NCI-H1436 (cell line): ENCODE measurements around the gene ASB6.
"Not testable (repeated sequence)": the region's sequence is repeated elsewhere in the genome, so short reads cannot be mapped to it uniquely, and the experiment has no call there.

Source experiments
- DNase-seq: peaks from one replicate; lab custom pipeline; 2025; lab: John Stamatoyannopoulos, UW

The ASB6 gene

DNA sequence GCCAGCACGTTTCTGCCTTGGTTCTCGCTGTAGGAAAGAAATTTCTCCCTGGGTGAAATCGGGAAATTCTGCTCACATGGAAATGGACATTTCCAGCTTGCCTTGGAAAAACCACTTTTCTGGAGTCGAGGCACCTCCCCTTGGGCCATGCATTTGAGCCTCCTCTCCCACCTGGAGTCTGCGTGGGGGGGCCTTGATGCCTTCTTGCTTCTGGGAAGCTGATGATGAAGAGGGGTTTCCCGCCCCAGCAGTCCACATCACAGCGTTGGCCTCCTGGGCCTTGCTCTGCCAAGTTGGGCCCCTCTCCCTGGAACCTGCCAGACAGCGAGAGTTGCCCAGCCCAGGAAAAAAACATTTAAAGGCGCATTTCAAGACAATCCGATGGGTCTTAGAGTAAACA, 1.8 kb upstream of the ASB6 start:
- DNase-seq = no peak

DNA sequence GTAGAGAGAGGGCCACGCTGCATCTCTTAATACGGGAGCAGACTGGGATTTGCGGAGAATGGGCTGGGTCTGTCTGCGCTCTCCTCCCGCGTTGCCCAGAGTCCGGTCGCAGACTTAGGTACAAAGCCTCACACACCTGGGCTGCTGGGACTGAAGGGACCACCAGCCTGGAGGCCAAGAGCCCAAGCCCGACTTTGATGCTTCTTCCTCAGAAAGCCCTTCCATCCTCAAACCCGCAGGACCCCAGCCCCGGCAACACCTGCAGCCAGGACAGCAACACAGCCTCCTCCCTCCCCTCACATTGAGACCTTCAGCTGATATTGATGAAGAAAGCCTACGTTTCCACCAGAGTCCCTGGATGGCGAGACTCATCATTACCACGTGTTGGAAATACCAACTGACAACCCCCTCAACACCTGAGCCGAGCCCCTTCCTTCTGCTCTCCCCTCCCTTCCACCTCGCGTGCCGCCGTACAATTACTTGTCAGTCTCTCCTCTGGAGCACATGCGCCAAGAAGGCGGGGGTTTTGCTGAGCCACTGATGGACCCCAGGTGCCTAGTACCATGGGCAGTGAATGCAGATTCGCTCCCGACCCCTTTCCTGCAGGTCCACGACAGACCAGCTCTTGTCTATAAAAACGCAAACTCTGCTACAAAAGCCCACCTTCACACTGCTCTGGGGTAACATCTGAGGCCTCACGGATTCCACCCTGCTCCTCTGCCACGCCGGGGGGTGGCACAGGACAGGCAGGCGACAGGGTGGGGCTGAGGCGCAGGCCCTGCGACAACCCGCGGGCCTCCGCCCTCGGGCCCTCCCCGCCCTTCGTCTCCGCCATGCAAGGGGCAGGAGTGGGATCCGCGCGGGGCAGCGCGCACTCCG, 841 bp downstream of the ASB6 start:
- no peak for DNase-seq

DNA sequence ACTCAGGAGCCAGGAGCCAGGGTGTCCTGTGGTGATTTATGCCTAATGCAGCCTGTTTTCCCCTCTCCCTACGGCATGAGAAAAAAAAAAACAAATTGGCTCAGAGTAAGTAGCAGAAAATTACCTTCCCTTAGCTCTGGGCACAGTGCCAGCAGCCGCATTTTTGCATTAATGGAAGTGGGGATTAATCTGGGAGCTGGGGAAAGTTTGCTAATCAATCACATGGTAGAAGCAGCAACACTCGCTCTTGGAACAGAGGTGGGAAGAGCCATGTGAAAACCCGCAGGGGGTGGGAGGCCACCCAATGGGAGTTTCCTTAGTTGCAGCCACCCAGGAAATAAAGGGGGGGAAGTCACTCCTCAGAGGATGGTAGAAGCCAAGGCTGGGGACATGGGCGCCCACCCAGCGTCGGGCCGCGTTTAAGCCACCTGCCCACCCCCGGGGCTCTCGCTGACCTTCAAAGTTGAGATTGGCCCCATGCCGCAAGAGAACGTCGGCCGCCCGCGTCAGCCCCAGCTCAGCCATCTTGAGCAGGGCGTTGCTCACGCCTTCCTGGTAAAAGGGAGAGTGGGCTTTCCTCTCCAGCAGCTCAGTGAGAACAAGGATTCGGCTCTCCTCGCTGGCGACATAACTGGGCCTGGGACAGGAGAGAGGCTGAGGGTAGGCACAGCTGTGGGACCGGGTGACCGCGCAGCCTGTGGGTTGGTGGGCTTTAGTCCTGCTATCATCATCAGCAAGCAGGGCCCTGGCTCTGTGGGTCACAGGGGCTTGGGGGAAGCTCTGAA, 1.7 kb downstream of the ASB6 start:
- DNase-seq = peak; percentile 20

DNA sequence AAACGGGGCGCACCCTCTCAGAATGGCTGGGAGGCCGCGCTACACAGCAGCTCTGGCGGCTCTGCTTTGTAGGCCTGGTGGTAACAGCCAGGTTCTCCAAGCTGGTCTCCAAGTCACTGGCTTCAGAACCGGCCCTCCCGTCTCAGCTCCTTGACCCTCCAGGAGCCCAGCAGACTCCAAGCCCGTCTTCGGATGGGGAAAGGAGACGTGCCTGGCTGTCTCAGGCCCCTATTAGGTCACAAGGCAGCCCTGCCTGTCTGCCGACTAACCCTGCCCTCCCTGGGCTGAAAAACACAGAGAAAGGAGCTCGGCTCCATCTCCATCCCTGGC, 2.2 kb downstream of the ASB6 start:
- no peak for DNase-seq

DNA sequence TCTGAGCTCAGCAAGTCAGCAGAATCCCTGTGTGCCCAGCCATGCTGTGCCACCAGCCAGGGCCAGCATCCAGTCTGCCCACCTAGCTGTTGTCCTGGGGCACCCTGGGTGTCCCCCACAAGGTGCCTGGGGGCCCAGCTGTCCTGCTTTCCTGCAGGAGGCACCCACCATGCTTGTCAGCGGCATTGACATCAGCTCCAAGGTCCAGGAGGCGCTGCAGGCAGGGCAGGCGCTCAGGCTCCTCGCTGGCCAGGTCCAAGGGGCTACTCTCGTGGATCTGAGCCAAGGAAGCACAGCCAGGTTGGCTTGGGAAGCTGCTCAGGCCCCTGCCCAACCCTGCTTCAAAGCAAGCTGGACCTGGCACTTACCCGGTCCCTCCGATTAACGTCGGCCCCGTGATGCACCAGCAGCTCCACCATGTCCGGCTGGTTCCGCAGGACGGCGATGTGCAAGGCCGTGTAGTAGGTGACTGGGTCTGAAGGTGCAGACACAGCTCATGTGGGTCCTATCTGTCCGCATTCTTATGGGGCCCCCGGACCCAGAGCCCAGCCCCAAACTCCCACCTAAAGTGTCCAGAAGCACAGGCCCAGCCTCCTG, 2.8 kb downstream of the ASB6 start:
- no peak for DNase-seq

DNA sequence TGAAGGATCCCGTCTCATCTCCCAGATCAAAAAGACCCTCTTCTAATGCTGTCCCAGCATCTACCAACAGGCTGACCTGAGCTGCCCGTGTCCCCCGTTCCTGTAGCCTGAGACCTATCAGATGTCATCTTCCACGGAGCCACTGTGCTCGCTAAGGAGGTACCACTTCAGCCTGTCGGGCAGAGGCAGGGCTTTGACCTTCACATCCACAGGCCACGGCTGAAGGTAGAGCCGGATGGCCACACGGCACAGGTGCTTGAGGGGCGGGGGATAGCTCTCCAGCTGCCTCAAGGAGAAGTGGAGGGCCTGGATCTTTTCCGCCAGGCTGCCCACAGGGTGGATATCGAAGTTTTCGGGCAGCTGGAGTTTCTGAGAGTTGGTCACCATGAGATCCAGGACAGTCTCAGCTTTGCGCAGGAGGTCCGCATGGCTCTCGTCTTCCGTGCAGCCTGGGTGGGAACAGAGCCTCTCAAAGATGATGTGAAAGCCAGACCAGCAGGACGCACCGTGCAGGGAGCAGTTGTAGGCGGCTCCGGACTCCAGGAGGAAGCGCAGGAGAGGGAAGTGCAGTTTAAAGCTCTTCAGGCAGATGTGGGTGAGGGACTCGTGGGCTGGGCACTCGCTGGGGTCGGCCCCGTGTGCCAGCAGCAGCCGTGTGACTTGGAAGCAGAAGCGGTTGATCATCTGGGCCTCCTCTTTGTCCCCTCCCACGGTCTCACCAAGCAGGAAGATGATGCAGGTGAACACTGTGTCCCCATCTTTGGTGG, 4.1 kb downstream of the ASB6 start:
- no peak for DNase-seq

DNA sequence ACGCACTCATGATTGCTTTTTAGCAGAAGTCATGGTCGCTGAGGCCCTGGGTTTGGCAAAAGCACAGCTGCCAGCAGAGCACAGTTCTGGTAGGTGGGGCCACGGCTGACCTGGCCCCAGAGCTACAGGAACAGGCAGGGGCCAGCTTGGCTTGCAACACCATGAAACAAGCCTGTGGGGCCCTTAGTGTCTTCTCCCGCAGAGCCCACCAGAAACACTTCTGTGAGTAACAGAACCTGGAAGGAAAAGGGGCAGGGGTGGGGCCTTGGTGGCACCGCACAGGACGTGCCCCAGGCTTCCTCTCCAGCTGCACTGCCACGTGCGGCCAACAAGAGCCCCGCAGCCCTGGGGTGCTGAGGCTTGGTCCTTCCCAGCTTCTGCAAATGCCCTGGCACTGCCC, 4.8 kb downstream of the ASB6 start:
- DNase-seq = no peak

DNA sequence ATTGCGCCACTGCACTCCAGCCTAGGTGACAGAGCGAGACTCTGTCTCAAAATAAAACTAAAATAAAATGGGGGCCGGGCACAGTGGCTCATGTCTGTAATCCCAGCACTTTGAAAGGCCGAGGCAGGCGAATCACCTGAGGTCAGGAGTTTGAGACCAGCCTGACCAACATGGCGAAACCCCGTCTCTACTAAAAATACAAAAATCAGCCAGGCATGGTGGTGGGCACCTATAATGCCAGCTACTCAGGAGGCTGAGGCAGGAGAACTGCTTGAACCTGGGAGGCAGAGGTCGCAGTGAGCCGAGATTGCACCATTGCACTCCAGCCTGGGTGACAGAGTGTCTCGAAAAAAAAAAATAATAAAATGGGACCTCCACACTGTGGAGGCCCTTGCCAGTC, 5.6 kb downstream of the ASB6 start:
- DNase-seq = not testable (repeated sequence)

DNA sequence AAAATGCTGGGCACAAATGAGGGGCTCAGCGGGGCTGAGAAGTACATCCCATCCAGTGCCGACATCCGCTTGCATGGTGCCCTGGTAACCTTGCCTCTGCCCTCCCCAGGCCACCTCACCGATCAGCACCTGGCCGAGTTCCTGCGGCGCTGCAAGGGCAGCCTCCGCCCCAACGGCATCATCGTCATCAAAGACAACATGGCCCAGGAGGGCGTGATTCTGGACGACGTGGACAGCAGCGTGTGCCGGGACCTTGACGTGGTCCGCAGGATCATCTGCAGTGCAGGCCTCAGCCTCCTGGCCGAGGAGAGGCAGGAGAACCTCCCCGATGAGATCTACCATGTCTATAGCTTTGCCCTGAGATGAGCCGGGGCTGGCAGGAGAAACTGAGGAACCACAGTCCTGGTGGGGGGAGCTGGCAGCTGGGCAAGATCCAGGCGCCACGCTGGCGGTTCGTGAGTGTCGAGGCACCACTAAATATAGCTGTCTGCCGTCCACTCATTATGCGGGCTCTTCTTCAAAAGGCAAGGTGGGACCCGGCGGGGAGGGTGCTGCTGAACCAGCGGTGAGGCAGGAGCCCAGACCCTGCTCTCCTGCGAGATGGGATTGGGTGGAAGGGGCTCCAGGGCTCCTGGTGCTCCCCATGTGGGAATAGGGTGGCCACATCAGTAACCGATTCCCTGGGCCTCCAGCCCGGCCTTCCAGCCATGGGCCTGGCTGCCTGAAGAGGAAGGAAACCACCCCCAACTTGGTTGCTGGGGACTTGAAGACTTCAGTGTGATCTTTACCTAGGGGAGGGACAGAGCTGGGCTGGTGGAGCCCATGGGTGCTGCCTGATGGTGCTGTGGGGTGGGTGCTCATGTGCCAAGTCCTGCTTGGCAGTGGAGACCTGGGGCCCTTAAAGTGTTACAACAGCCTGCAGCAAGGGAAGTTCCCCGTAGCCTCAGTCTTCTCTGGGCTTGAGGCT, 6.6 kb downstream of the ASB6 start:
- DNase-seq = no peak

DNA sequence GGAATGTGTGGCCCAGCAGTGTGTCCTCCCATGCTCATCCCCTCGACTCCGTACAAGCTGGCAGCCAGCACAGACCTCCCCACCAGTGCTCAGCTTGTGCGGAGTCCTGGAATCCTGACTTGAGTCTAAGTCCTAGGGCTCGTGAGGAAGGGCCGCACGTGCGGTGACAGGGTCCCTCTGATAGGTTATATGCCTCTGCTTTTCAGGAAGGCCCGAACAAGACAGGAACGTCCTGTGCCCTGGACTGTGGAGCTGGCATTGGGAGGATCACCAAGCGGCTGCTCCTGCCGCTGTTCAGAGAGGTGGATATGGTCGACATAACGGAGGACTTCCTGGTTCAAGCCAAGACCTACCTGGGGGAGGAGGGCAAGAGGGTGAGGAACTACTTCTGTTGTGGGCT, 8.1 kb downstream of the ASB6 start:
- no peak for DNase-seq

DNA sequence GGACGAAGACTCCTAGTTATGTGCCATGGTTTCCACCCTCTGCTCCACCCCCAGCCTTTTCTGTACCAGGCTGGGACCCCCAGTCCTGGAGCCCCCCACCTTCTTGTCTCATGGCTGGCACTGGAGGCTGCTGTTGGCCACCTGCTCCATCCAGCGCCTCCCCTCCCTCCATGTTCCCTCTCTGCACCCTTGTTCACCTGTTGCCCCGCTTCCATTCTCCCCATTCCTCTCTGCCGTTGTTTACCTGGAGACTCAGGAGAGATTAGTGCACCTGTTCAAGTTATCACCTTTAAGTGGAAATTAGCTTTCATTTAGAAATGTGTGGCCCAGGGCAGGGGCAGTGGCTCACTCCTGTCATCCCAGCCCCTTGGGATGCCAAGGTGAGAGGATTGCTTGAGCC, 8.7 kb downstream of the ASB6 start:
- no peak for DNase-seq

DNA sequence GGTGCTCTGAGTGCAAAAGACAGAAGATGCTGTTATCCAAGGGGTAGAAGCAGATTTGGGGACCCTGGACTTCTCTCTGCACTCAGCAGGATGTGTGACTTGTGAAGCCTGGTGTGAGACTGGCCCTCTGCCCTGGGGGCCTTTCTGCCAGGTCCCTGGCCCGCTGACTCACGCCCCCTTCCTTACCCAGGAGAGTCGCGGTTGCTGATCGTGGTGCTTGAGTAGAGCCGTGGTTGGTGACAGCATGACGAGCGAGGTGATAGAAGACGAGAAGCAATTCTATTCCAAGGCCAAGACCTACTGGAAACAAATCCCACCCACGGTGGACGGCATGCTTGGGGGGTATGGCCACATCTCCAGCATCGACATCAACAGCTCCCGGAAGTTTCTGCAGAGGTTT, 9.5 kb downstream of the ASB6 start:
- no peak for DNase-seq

DNA sequence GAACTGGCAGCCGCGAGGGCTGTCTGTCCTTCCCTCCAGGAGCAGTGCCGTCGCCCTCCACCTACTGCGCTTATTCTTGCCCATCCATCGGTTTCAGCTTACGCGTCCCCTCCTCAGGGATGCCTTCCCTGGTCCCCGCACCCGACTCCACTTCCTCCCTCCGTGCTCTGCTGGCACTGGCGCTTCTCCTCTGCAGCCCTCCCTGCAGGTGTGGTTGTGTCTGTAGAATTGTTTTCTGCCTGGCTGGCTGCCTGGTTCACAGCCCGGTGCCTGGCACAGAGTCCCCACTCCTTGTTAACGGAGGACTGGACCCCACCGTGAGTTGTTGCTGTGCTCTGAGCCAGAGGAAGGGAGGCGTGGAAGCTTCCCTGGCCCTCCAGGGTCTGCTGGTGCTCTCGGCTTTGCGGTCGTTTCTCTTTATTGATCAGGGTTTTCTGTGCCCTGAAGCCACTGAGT, 10.2 kb downstream of the ASB6 start:
- DNase-seq = no peak

DNA sequence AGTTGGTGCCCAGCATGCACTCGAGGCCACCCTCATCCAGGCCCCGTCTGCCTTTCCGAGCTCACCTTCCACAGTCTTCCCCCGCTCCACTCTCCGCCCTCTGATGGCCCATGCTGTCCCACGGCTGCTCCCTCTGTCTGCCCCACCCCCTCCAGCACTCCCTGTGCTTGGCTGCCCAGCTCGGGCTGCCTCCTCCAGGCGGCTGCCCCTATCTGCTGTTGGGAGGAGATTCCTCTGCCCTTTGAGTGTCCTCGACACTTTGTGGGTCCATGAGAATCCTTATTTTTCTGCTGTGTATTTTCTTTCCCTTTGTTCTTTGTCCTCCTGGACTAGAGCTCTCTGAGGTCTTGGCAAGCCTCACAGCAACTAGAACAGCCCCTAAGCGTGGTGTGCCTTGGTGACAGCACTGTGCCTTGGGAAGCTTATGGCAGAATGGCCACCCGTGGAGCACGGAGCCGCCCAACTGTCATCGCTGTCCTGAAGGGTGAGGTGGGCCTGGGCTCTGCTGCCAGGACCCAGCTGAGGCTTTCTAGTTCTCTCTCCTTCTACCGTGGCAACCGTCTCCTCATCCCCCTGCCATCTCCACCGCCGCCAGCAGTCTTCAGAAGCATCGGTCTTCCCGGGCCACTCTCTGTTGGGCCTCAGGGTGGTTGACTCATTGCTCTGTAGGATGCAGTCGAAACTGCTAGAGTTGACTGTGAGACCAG, 10.8 kb downstream of the ASB6 start:
- DNase-seq = no peak

DNA sequence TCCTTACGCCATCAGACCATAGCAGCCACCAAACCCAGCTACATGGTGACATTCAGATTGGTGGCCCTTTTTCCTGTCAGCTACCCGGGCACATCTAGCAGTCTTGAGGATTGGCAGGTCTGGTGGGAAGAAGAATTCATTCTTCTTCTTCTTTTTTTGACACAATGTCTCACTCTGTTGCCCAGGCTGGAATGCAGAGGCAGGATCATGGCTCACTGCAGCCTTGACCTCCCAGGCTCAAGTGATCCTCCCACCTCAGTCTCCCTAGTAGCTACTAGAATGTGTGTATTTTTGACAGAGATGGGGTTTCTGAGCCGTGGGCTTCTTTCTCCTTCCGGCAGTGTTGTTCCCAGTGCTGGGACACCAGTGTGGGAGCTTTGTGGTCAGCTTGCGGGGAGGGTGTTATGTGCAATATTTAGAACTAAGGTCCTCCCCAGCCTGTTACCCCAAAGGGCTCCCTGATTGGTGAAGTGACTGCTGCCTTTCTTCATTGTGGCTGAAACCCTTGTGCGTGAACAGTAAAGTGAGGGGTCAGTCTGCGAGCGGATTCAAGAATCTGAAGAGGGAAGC, 12.6 kb downstream of the ASB6 start:
- DNase-seq = no peak

DNA sequence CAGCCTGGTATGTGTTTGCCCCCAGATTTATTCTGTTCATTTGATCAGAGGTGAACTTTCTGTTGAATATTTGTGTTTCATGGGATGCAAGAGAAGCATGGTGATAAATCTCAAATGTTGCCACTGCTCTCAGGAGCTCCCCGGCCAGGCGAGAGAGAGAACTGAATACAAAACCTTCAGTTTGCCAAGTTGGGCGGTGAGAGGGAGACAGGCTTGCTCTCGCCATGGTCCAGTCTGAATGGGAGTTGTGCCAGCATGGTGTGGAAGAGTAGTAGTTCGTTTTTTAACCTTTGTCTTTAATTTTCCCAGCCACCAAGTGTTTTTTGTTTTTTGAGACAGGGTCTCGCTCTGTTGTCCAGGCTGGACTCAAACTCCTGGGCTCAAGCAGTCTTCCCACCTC, 13.2 kb downstream of the ASB6 start:
- no peak for DNase-seq

DNA sequence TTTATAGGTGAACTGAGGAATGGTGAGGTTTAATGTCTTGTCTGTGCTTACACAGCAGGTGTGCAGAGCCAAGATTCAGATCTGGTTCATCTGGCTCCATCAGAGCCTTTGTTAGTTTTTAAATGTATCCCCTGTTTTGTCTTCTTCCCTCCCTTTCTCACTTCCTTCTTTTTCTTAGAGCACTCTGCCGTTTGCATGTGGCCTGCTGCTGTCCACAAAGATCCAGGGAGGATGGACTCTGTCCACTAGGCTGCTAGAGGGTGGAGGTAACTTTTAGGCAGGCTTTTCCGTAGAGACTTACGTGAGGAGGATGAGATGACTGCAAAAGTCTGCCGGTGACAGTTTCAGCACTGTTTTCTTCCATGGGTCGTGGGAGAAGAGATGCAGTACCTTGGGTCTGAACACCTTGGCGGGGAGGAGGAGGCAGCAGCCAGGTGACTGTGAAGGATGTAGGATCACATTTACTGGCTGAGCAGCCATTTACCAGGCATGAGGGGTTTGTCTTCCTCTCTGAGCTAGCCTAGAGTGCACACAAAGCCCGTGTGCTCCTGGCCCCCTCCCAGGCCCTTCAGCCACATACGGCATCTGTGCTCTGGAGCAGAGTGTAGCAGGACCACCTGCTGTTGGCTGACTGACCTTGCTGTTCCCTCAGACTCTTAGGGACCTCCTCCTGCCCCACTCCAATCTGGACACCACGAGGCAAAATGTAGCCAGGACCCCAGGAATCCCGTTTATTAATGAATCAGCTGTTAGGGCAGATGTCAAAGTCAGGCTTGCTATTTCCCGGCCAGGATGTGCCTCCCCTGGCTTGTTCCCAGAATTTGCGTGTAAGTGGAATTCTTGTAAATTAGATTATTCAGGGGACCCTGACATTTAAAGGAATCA, 14.2 kb downstream of the ASB6 start:
- DNase-seq = no peak

DNA sequence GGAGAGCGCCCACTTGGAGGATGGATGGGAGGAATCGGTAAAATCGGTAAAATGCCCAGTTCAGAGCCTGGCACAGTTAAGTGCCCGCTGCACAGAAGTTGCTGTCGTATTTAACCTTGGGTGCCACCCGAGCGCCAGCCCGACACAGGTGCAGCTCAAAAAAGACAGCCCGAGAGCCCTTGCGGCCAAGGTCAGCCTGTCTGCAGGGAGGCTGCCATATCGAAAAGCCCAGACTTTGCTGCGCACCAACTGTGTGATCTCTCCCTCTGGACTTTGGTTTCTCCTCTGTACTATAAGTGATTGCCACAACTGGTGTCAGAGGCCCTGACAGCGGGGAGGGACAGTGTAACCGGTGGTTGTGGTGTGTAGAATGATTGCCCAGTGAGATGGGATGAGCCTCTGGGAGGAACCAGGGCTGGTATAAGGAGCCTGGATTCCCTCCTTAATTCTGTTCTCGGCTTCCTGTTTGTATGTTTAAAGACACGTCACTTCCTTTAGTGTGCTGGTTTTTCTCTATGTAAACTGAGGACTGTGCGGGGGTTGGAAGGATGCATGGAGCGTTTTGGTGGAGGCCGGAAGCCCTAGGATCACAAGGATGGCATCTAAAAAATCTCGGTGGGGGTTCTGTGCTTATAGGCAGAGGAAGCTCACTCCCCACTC, 15.2 kb downstream of the ASB6 start:
- DNase-seq = no peak
